HepG2 (cell line): ENCODE measurements around the gene ULK3. TPM values are rescaled to one million over a fixed set of nuclear protein-coding genes. Genes with fewer than 3 reads are reported as not detected.
A peak's percentile ranks its signal among the peaks of the same experiment; 100 is the strongest.

Experiments used
- ATAC-seq: fragments of 200-7000 bp; cut with Tn5 transposase; 3 replicates; pipeline ENCODE4 v1.9.1; 2020; ENCODE audit warnings: mild to moderate bottlenecking, moderate library complexity
- BruUV-seq: library from RNA; stranded (reverse); fragments of 400-500 nt; replicated peaks from 2 replicates; lab custom pipeline; 2021; lab: Mats Ljungman, UMichigan
- CTCF ChIA-PET: fragments of 300-600 bp; formaldehyde crosslinking; extraction: SDS; loops from one replicate; lab custom pipeline; 2021; ENCODE audit warnings: low total read pairs, inconsistent platforms, low intra/inter-chr PET ratio; lab: Yijun Ruan, JAX
- POLR2A ChIA-PET: fragments of 350-600 bp; sonication (Branson Sonifier 250); formaldehyde crosslinking; loops from one replicate; lab custom pipeline; 2020; ENCODE audit warnings: antibody characterized with exemption, inconsistent platforms; lab: Yijun Ruan, JAX
- DNase-seq: peaks from one replicate; pipeline ENCODE4 v3.0.0-alpha.2; 2015; ENCODE audit warnings: low spot score
- FAIRE-seq: peaks from 3 replicates; lab custom pipeline; 2011; peaks lifted over from hg19 to GRCh38; lab: Jason Lieb, UNC
- H2AFZ ChIP-seq: one replicate; pipeline ENCODE4 v1.6.1; 2011; ENCODE audit warnings: low read length, inconsistent platforms
- H3K27ac ChIP-seq: fragments of 300-600 bp; 3 replicates; pipeline ENCODE4 v1.8.0; 2011; ENCODE audit warnings: mixed run types, mild to moderate bottlenecking, mixed read lengths, low read length, inconsistent platforms; ENCODE audit not compliant: insufficient read depth; ENCODE audit errors: extremely low read length
- H3K27me3 ChIP-seq, 2 experiments: fragments of 200-600 bp in 1 of 2; 2 replicates in 1 of 2; 3 replicates in 1 of 2; pipeline versions ENCODE4 v1.6.0 to v1.8.0; 2011; ENCODE audit warnings: low read length in 2 of 2, mild to moderate bottlenecking in 2 of 2, moderate library complexity in 2 of 2, inconsistent platforms in 1 of 2; ENCODE audit not compliant: insufficient read depth in 2 of 2, control insufficient read depth in 1 of 2
- H3K36me3 ChIP-seq, 2 experiments: fragments of 200-600 bp in 1 of 2; replicated peaks in 1 of 2; 2 replicates in 1 of 2; 3 replicates in 1 of 2; pipeline versions ENCODE4 v1.5.1 to v1.8.0; 2011; ENCODE audit warnings: low read length in 2 of 2, inconsistent platforms in 1 of 2; ENCODE audit not compliant: insufficient read depth in 2 of 2, control insufficient read depth in 1 of 2
- H3K4me1 ChIP-seq: 2 replicates; pipeline ENCODE4 v1.5.1; 2012; ENCODE audit warnings: low read length, inconsistent platforms; ENCODE audit not compliant: insufficient read depth
- H3K4me2 ChIP-seq: 2 replicates; pipeline ENCODE4 v1.6.0; 2011; ENCODE audit warnings: low read depth, low read length, inconsistent platforms
- H3K4me3 ChIP-seq, 3 experiments: fragments of 200-600 bp in 1 of 3; sonication (generic), shearing (Covaris generic) in 1 of 3; replicated peaks in 1 of 3; 2 replicates each; pipeline ENCODE4 v1.5.1; 2011 to 2016; ENCODE audit warnings: low read length in 3 of 3, inconsistent platforms in 2 of 3, low read depth in 2 of 3, mild to moderate bottlenecking in 2 of 3, control low read depth in 1 of 3, mixed read lengths in 1 of 3; ENCODE audit not compliant: insufficient read depth in 1 of 3
- H3K79me2 ChIP-seq: one replicate; pipeline ENCODE4 v1.6.1; 2011; ENCODE audit warnings: low read length, inconsistent platforms; ENCODE audit not compliant: insufficient read depth
- H3K9ac ChIP-seq: 2 replicates; pipeline ENCODE4 v1.6.0; 2011; ENCODE audit warnings: mild to moderate bottlenecking, low read depth, low read length, inconsistent platforms; ENCODE audit not compliant: insufficient read depth
- H3K9me3 ChIP-seq: 2 replicates; pipeline ENCODE4 v1.5.1; 2012; ENCODE audit warnings: mild to moderate bottlenecking, low read length
- H4K20me1 ChIP-seq: 2 replicates; pipeline ENCODE4 v1.6.0; 2011; ENCODE audit warnings: inconsistent platforms, mild to moderate bottlenecking, low read length, moderate library complexity; ENCODE audit not compliant: insufficient read depth
- CSRNP2 ChIP-seq: sonication (generic); formaldehyde crosslinking; conservative IDR thresholded peaks from 2 replicates; pipeline ENCODE4 v1.8.0; 2022; ENCODE audit warnings: low read depth, missing genetic modification reagents
- DZIP1 ChIP-seq: sonication (generic); formaldehyde crosslinking; IDR thresholded peaks from 2 replicates; pipeline ENCODE4 v1.5.0; 2020; ENCODE audit warnings: mild to moderate bottlenecking, missing genetic modification reagents
- KMT2A ChIP-seq: sonication (generic); formaldehyde crosslinking; IDR thresholded peaks from 2 replicates; pipeline ENCODE4 v1.4.0; 2020; ENCODE audit warnings: missing genetic modification reagents
- LCORL ChIP-seq, 2 experiments: fragments of 450-650 bp in 1 of 2; sonication (generic) in 1 of 2; formaldehyde crosslinking in 1 of 2; IDR thresholded peaks; 2 replicates each; pipeline versions ENCODE4 v1.5.0 to v1.6.1; 2017 to 2020; ENCODE audit warnings: antibody characterized with exemption in 1 of 2, missing genetic modification reagents in 1 of 2
- PITX1 ChIP-seq: sonication (generic); formaldehyde crosslinking; IDR thresholded peaks from 2 replicates; pipeline ENCODE4 v1.5.1; 2020; ENCODE audit warnings: mild to moderate bottlenecking, missing genetic modification reagents
- REST ChIP-seq, 2 experiments: IDR thresholded peaks; 2 replicates each; pipeline ENCODE4 v1.6.1; 2011 to 2012; ENCODE audit warnings: low read length in 2 of 2, borderline replicate concordance in 1 of 2, low read depth in 1 of 2, mild to moderate bottlenecking in 1 of 2, moderate library complexity in 1 of 2
- RFX3 ChIP-seq: IDR thresholded peaks from 2 replicates; pipeline ENCODE4 v1.6.1; 2016; ENCODE audit warnings: missing biosample characterization, missing genetic modification reagents
- TMF1 ChIP-seq: sonication (generic); formaldehyde crosslinking; IDR thresholded peaks from 2 replicates; pipeline ENCODE4 v1.8.1; 2022; ENCODE audit warnings: low read depth, missing genetic modification reagents
- ZNF431 ChIP-seq: sonication (generic); formaldehyde crosslinking; IDR thresholded peaks from 2 replicates; pipeline ENCODE4 v1.9.0; 2022; ENCODE audit warnings: missing genetic modification reagents, low read depth, mild to moderate bottlenecking, borderline replicate concordance
- ZNF563 ChIP-seq: sonication (generic); formaldehyde crosslinking; IDR thresholded peaks from 2 replicates; pipeline ENCODE4 v1.8.0; 2022; ENCODE audit warnings: mild to moderate bottlenecking, moderate library complexity, missing genetic modification reagents
- ZNF597 ChIP-seq: sonication (generic); formaldehyde crosslinking; IDR thresholded peaks from 2 replicates; pipeline ENCODE4 v1.5.0; 2020; ENCODE audit warnings: missing genetic modification reagents
- ZNF784 ChIP-seq: sonication (generic); formaldehyde crosslinking; IDR thresholded peaks from 2 replicates; pipeline ENCODE4 v1.5.1; 2020; ENCODE audit warnings: missing genetic modification reagents, mild to moderate bottlenecking, borderline replicate concordance
- WGBS: methylation state at CpG from one replicate; pipeline ENCODE4 v1.1.6; 2017; ENCODE audit warnings: low lambda C conversion rate; 5-methylcytosine and 5-hydroxymethylcytosine counted together
- in situ Hi-C: cut with HindIII; loops from 2 replicates; pipeline ENCODE4 v1.10.0; 2017; ENCODE audit warnings: low pct_unique_long_range_greater_than_20kb; ENCODE audit not compliant: extremely low pct_ligation_motif_present
- intact Hi-C: fragments of 100-400 bp; cut with micrococcal nuclease; formaldehyde crosslinking; loops from one replicate; pipeline ENCODE4 v1.10.0; 2022; ENCODE audit not compliant: unreplicated experiment
- polyA plus RNA-seq, 8 experiments: library from polyadenylated mRNA; depleted of rRNA in 3 of 8; stranded (reverse) in 7 of 8; unstranded in 1 of 8; fragments of >200 nt; fragmentation: Illumina TruSeq in 4 of 8; extraction: Trizol in 4 of 8; gene quantifications; 2 replicates each; pipeline versions ENCODE4 v1.2.1 to v1.2.3, GENCODE V29; 2011 to 2016; ENCODE audit warnings: low read depth in 4 of 8, missing spikeins in 1 of 8, mixed read lengths in 1 of 8; ENCODE audit not compliant: insufficient read depth in 1 of 8
- total RNA-seq, 5 experiments: library from RNA; depleted of rRNA; stranded (reverse); fragments of >200 nt; fragmentation: Illumina TruSeq; extraction: Trizol; gene quantifications; 2 replicates each; pipeline ENCODE4 v1.2.3, GENCODE V29; 2016; ENCODE audit warnings: low read depth in 1 of 5

Gene ULK3
- total and polyA plus RNA-seq, 2 of the 13 experiments (the other 11 are each of a cell fraction or from before 2014, with no cell fraction given) = 15.2 to 23.7 TPM

- TF ChIP-seq ZNF597 (CRISPR knock-in tag) (no peak), KMT2A (no peak)
These were observed 48.5 kb upstream of the ULK3 start (continued) for GRCh38 chr15:74891469-74891868.

- Histone ChIP-seq H3K4me2 (peak overlapping the region; percentile 84), H3K27me3 (no peaks in the 10 kb centered on the region; a peak in 1 of 5 replicates), H3K4me1 (peaks cover 27% of the 10 kb centered on the region), H3K36me3 (peaks cover 11 to 15% of the 10 kb centered on the region in 2 experiments; a peak in 4 of 5 replicates), H3K27ac (peak overlapping the region; percentile 70), H3K9ac (peak overlapping the region; percentile 95), H4K20me1 (no peaks in the 10 kb centered on the region; the same call in 1 of the 2 replicates), H2AFZ (no peak overlapping the region), H3K4me3 (peak overlapping the region; percentile 73 to 99 (median 94)), H3K9me3 (no peaks in the 10 kb centered on the region), H3K79me2 (peaks cover 11% of the 10 kb centered on the region)
- FAIRE-seq (no peak), ATAC-seq (no peak), DNase-seq (no peak)
- 0% methylated on average over 1 of the region's 1 CpG for WGBS
- ChIA-PET CTCF (no interaction called here), POLR2A (interaction anchor here (1.2 to 3.3 kb wide), 3 partner anchors 10 to 16 kb away, joined by 3 to 23 read pairs (median 21); partner anchors contain the start of gene FAM219B)
- intact Hi-C loops = no loop called here
- in situ Hi-C loops = no loop called here
- no TSS peak for BruUV-seq
- TF ChIP-seq ZNF563 (CRISPR knock-in tag) = no peak
- TF ChIP-seq DZIP1 (CRISPR knock-in tag) = no peak
- no peak for TF ChIP-seq ZNF431
- TF ChIP-seq ZNF784 (CRISPR knock-in tag) = peak; percentile 5; the same call in 1 of the 2 replicates
- TF ChIP-seq RFX3 = no peak
- TF ChIP-seq CSRNP2 = no peak
- TF ChIP-seq TMF1 = no peak
- TF ChIP-seq LCORL (IDR thresholded peaks at IDR 0.05) = no peak
- TF ChIP-seq LCORL (CRISPR knock-in tag; IDR thresholded peaks at IDR 0.05) = 0 out of 2 replicates have a peak, but pooled peaks have one; percentile 15
- no peak for TF ChIP-seq REST (IDR thresholded peaks at IDR 0.05; ENCODE audit: borderline replicate concordance in 1 of 2, low read depth in 1 of 2, low read length in 2 of 2)
- no peak for TF ChIP-seq PITX1
These were observed 47.7 kb upstream of the ULK3 start for GRCh38 chr15:74890665-74890960.
